Activated T-helper 9 cell treated with anti-CD3 and anti-CD28 coated beads, Interleukin-2, amount 50 U/mL, for 16 hours (primary cell): ENCODE results near the gene KLHL17.

ENCODE experiments used
- DNase-seq: peaks from one replicate; pipeline ENCODE4 v3.0.0-alpha.2; 2020; ENCODE audit warnings: low read depth

KLHL17 gene

GRCh38 chr1:952603-953002 is 7.8 kb upstream of the KLHL17 start:
- no peak for DNase-seq

- DNase-seq = no peak
Measured at GRCh38 chr1:953524-954320, 6.7 kb upstream of the KLHL17 start.

- DNase-seq = no peak
Measured at GRCh38 chr1:954927-955326, 5.5 kb upstream of the KLHL17 start.

- DNase-seq = no peak
Measured at GRCh38 chr1:955474-955873, 4.9 kb upstream of the KLHL17 start.

- DNase-seq = no peak
Measured at GRCh38 chr1:956636-957035, 3.7 kb upstream of the KLHL17 start.

GRCh38 chr1:958823-959730 is 1.3 kb upstream of the KLHL17 start, which contains the start of gene NOC2L:
Gene NOC2L (minus strand): TSS chr1:959256. CDS start chr1:959240, 16 bp downstream.
- peak; percentile 96 for DNase-seq

GRCh38 chr1:959731-960362 is 537 bp upstream of the KLHL17 start:
- DNase-seq = no peak

GRCh38 chr1:961132-961669 is 817 bp downstream of the KLHL17 start:
- DNase-seq = no peak

GRCh38 chr1:962381-963300 is 2.3 kb downstream of the KLHL17 start:
- no peak for DNase-seq

GRCh38 chr1:963301-963651 is 2.9 kb downstream of the KLHL17 start:
- no peak for DNase-seq

GRCh38 chr1:963746-964525 is 3.6 kb downstream of the KLHL17 start:
- DNase-seq = no peak

GRCh38 chr1:964691-965525 is 4.5 kb downstream of the KLHL17 start:
- DNase-seq = no peak

- no peak for DNase-seq
Measured at GRCh38 chr1:965526-966134, 5.2 kb downstream of the KLHL17 start.

- no peak for DNase-seq
Measured at GRCh38 chr1:966135-966703, 5.8 kb downstream of the KLHL17 start, which contains the start of gene PLEKHN1. Gene PLEKHN1 (plus strand): TSS chr1:966482. CDS start chr1:966532, 50 bp downstream.

- DNase-seq = peak; percentile 74
Measured at GRCh38 chr1:966704-967300, 6.4 kb downstream of the KLHL17 start.

GRCh38 chr1:967466-968343 is 7.3 kb downstream of the KLHL17 start:
- DNase-seq = no peak

- no peak for DNase-seq
Measured at GRCh38 chr1:969260-969855, 9.0 kb downstream of the KLHL17 start.
